H9 (cell line): ENCODE results near the gene SLC4A2. TPM values are rescaled to one million over a fixed set of nuclear protein-coding genes. Genes with fewer than 3 reads are reported as not detected.

Experiments used
- DNase-seq: peaks from one replicate; pipeline ENCODE4 v3.0.0-alpha.2; 2017
- H2AFZ ChIP-seq: one replicate; pipeline ENCODE4 v1.6.1; 2013; ENCODE audit warnings: mild to moderate bottlenecking, low read length, control low read depth, moderate library complexity
- H2AK5ac ChIP-seq: 2 replicates; pipeline ENCODE4 v1.6.1; 2013; ENCODE audit warnings: low read length, control low read depth, mixed read lengths; ENCODE audit not compliant: insufficient read length
- H2BK120ac ChIP-seq: one replicate; pipeline ENCODE4 v1.6.1; 2013; ENCODE audit warnings: low read depth, mild to moderate bottlenecking, low read length, control low read depth, inconsistent platforms; ENCODE audit not compliant: poor library complexity, severe bottlenecking
- H2BK12ac ChIP-seq: 2 replicates; pipeline ENCODE4 v1.6.1; 2013; ENCODE audit warnings: low read length, control low read depth, mixed read lengths, low read depth; ENCODE audit not compliant: insufficient read length
- H2BK15ac ChIP-seq: 2 replicates; pipeline ENCODE4 v1.6.1; 2013; ENCODE audit warnings: low read depth, low read length, control low read depth
- H2BK20ac ChIP-seq: one replicate; pipeline ENCODE4 v1.6.1; 2013; ENCODE audit warnings: low read depth, mild to moderate bottlenecking, low read length, control low read depth, inconsistent platforms; ENCODE audit not compliant: poor library complexity, severe bottlenecking
- H2BK5ac ChIP-seq: 2 replicates; pipeline ENCODE4 v1.6.1; 2013; ENCODE audit warnings: low read length, control low read depth, mixed read lengths; ENCODE audit not compliant: insufficient read length
- H3K14ac ChIP-seq: 2 replicates; pipeline ENCODE4 v1.6.1; 2013; ENCODE audit warnings: low read length, control low read depth; ENCODE audit not compliant: insufficient read depth
- H3K18ac ChIP-seq: 2 replicates; pipeline ENCODE4 v1.6.1; 2013; ENCODE audit warnings: low read depth, mild to moderate bottlenecking, mixed read lengths, low read length, control low read depth; ENCODE audit not compliant: insufficient read length
- H3K23ac ChIP-seq: 2 replicates; pipeline ENCODE4 v1.6.1; 2013; ENCODE audit warnings: low read length, control low read depth, mixed read lengths, low read depth; ENCODE audit not compliant: insufficient read length
- H3K23me2 ChIP-seq: 2 replicates; pipeline ENCODE4 v1.6.1; 2013; ENCODE audit warnings: low read depth, mild to moderate bottlenecking, mixed read lengths, low read length, control low read depth; ENCODE audit not compliant: insufficient read length, poor library complexity, severe bottlenecking
- H3K27ac ChIP-seq: 2 replicates; pipeline ENCODE4 v1.5.1; 2013; ENCODE audit warnings: low read length, control low read depth, mixed read lengths, low read depth; ENCODE audit not compliant: insufficient read length
- H3K27me3 ChIP-seq: 2 replicates; pipeline ENCODE4 v1.6.1; 2013; ENCODE audit warnings: low read length, control low read depth, inconsistent platforms; ENCODE audit not compliant: insufficient read depth
- H3K4ac ChIP-seq: 2 replicates; pipeline ENCODE4 v1.6.1; 2013; ENCODE audit warnings: low read depth, mild to moderate bottlenecking, control low read depth, inconsistent platforms, low read length, moderate library complexity
- H3K4me1 ChIP-seq: 2 replicates; pipeline ENCODE4 v1.6.1; 2013; ENCODE audit warnings: low read length, control low read depth, inconsistent platforms; ENCODE audit not compliant: insufficient read depth
- H3K4me2 ChIP-seq: 2 replicates; pipeline ENCODE4 v1.6.1; 2013; ENCODE audit warnings: low read length, control low read depth, mixed read lengths; ENCODE audit not compliant: insufficient read length, insufficient read depth
- H3K56ac ChIP-seq: 2 replicates; pipeline ENCODE4 v1.6.1; 2013; ENCODE audit warnings: low read depth, mild to moderate bottlenecking, mixed read lengths, low read length, control low read depth; ENCODE audit not compliant: insufficient read length
- H3K79me1 ChIP-seq: 2 replicates; pipeline ENCODE4 v1.6.1; 2013; ENCODE audit warnings: low read depth, mild to moderate bottlenecking, moderate library complexity, low read length, control low read depth, inconsistent platforms; ENCODE audit not compliant: insufficient read depth, poor library complexity, severe bottlenecking
- H3K79me2 ChIP-seq: 2 replicates; pipeline ENCODE4 v1.6.1; 2013; ENCODE audit warnings: low read length, control low read depth, inconsistent platforms; ENCODE audit not compliant: insufficient read depth
- H3K9ac ChIP-seq: 2 replicates; pipeline ENCODE4 v1.6.1; 2013; ENCODE audit warnings: low read length, control low read depth, mixed read lengths; ENCODE audit not compliant: insufficient read length; ENCODE audit errors: extremely low read depth
- H3K9me3 ChIP-seq: one replicate; pipeline ENCODE4 v1.6.1; 2013; ENCODE audit warnings: low read depth, low read length, inconsistent platforms; ENCODE audit not compliant: control insufficient read depth
- H3T11ph ChIP-seq: one replicate; pipeline ENCODE4 v1.6.1; 2013; ENCODE audit warnings: mild to moderate bottlenecking, low read length, control low read depth, inconsistent platforms
- H4K20me1 ChIP-seq: one replicate; pipeline ENCODE4 v1.6.1; 2013; ENCODE audit not compliant: control insufficient read depth, insufficient read length, insufficient read depth
- H4K5ac ChIP-seq: 2 replicates; pipeline ENCODE4 v1.6.1; 2013; ENCODE audit warnings: low read depth, mild to moderate bottlenecking, mixed read lengths, low read length, control low read depth; ENCODE audit not compliant: insufficient read length
- H4K8ac ChIP-seq: replicated peaks from 2 replicates; pipeline ENCODE4 v1.6.1; 2013; ENCODE audit warnings: low read length, control low read depth, mixed read lengths, low read depth; ENCODE audit not compliant: insufficient read length
- H4K91ac ChIP-seq: 2 replicates; pipeline ENCODE4 v1.6.1; 2013; ENCODE audit warnings: low read depth, mild to moderate bottlenecking, moderate library complexity, mixed read lengths, low read length, control low read depth; ENCODE audit not compliant: insufficient read length
- H3K27ac Mint-ChIP-seq, 3 experiments: 2 replicates in 2 of 3; 3 replicates in 1 of 3; pipeline ENCODE4 v1.8.0; 2020 to 2021; ENCODE audit warnings: mixed read lengths in 3 of 3, mild to moderate bottlenecking in 1 of 3, moderate library complexity in 1 of 3
- H3K27me3 Mint-ChIP-seq: 2 replicates; pipeline ENCODE4 v1.8.0; 2021; ENCODE audit warnings: low read depth, mild to moderate bottlenecking, moderate library complexity, mixed read lengths
- H3K36me3 Mint-ChIP-seq, 3 experiments: 2 replicates in 2 of 3; 3 replicates in 1 of 3; pipeline ENCODE4 v1.8.0; 2020 to 2021; ENCODE audit warnings: low read depth in 3 of 3, mixed read lengths in 3 of 3; ENCODE audit not compliant: insufficient read depth in 1 of 3
- H3K4me1 Mint-ChIP-seq, 2 experiments: 2 replicates each; pipeline ENCODE4 v1.8.0; 2020; ENCODE audit warnings: mixed read lengths in 2 of 2
- H3K4me3 Mint-ChIP-seq, 2 experiments: 2 replicates in 1 of 2; 3 replicates in 1 of 2; pipeline ENCODE4 v1.8.0; 2020 to 2021; ENCODE audit warnings: mild to moderate bottlenecking in 2 of 2, mixed read lengths in 2 of 2, moderate library complexity in 1 of 2
- H3K9me3 Mint-ChIP-seq, 2 experiments: 2 replicates in 1 of 2; 3 replicates in 1 of 2; pipeline ENCODE4 v1.8.0; 2020; ENCODE audit warnings: mild to moderate bottlenecking in 2 of 2, mixed read lengths in 2 of 2, moderate library complexity in 1 of 2
- WGBS: extraction: QIAGEN DNeasy Blood & Tissue Kit; methylation state at CpG from one replicate; pipeline ENCODE4 v1.1.7; 2013; ENCODE audit warnings: missing lambda C conversion rate, low lambda C conversion rate, mixed read lengths; ENCODE audit not compliant: insufficient read length; ENCODE audit errors: extremely low coverage; 5-methylcytosine and 5-hydroxymethylcytosine counted together
- total RNA-seq: library from RNA; stranded (reverse); gene quantifications from 2 replicates; pipeline ENCODE4 v1.2.1, GENCODE V29; 2021
- TF ChIP-seq, protein P1 (sequence below): fragments of 200-600 bp; sonication (generic); conservative IDR thresholded peaks from 3 replicates; pipeline ENCODE4 v1.8.0; 2021; ENCODE audit warnings: antibody characterized with exemption, mild to moderate bottlenecking

SLC4A2 gene
- total RNA-seq, 1 experiment from 2014 or later: 136 TPM

- H3K4me1 Mint-ChIP-seq: peaks cover 19 to 20% of the 10 kb centered on the region in 2 experiments
- no peak overlapping the region for H3K23ac ChIP-seq
- no peak overlapping the region for H3T11ph ChIP-seq
- H3K9ac ChIP-seq: no peak overlapping the region
- H3K27ac Mint-ChIP-seq: peak overlapping the region in 1 of 3 experiments; percentile 61; a peak in 1 of 7 replicates
- no peak overlapping the region for H3K56ac ChIP-seq
- H2BK20ac ChIP-seq: no peak overlapping the region
- H3K4ac ChIP-seq: no peak overlapping the region
- H4K5ac ChIP-seq: no peak overlapping the region
- no CpG with 5 or more reads among the region's 22 CpGs for WGBS
- H2BK120ac ChIP-seq: no peak overlapping the region
- no peak overlapping the region; the same call in 1 of the 2 replicates for H3K14ac ChIP-seq
- no peak overlapping the region for H3K18ac ChIP-seq
- peaks cover 10% of the 10 kb centered on the region for H3K27me3 Mint-ChIP-seq
- H4K20me1 ChIP-seq: peaks cover 4% of the 10 kb centered on the region
- no peak overlapping the region for H2AK5ac ChIP-seq
- peaks cover 4% of the 10 kb centered on the region for H3K23me2 ChIP-seq
- H4K8ac ChIP-seq: no peak overlapping the region
- H2BK5ac ChIP-seq: no peak overlapping the region
- H2BK15ac ChIP-seq: no peak overlapping the region
- no peaks in the 10 kb centered on the region for H3K9me3 ChIP-seq
- no peak for DNase-seq
- H2AFZ ChIP-seq: no peak overlapping the region
- H3K4me1 ChIP-seq: peaks cover 3% of the 10 kb centered on the region; the same call in 1 of the 2 replicates
- no peaks in the 10 kb centered on the region; the same call in 1 of the 2 replicates for H3K79me2 ChIP-seq
- H3K4me2 ChIP-seq: no peak overlapping the region
- H3K27me3 ChIP-seq: no peaks in the 10 kb centered on the region
- H3K36me3 Mint-ChIP-seq: peaks cover 33 to 60% (median 51%) of the 10 kb centered on the region in 3 experiments
- H3K27ac ChIP-seq: no peak overlapping the region
- no peaks in the 10 kb centered on the region for H3K9me3 Mint-ChIP-seq
- peaks cover 3% of the 10 kb centered on the region for H3K79me1 ChIP-seq
- no peak overlapping the region for H3K4me3 Mint-ChIP-seq
- TF ChIP-seq, protein P1, sequence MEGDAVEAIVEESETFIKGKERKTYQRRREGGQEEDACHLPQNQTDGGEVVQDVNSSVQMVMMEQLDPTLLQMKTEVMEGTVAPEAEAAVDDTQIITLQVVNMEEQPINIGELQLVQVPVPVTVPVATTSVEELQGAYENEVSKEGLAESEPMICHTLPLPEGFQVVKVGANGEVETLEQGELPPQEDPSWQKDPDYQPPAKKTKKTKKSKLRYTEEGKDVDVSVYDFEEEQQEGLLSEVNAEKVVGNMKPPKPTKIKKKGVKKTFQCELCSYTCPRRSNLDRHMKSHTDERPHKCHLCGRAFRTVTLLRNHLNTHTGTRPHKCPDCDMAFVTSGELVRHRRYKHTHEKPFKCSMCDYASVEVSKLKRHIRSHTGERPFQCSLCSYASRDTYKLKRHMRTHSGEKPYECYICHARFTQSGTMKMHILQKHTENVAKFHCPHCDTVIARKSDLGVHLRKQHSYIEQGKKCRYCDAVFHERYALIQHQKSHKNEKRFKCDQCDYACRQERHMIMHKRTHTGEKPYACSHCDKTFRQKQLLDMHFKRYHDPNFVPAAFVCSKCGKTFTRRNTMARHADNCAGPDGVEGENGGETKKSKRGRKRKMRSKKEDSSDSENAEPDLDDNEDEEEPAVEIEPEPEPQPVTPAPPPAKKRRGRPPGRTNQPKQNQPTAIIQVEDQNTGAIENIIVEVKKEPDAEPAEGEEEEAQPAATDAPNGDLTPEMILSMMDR: no peak
- no peak overlapping the region for H4K91ac ChIP-seq
- no peak overlapping the region for H2BK12ac ChIP-seq
These were observed 61.5 kb downstream of the SLC4A2 start for GRCh38 chr7:151120896-151121295.
